ENCODE measurements around the gene GDF11.

GDF11 gene

DNA sequence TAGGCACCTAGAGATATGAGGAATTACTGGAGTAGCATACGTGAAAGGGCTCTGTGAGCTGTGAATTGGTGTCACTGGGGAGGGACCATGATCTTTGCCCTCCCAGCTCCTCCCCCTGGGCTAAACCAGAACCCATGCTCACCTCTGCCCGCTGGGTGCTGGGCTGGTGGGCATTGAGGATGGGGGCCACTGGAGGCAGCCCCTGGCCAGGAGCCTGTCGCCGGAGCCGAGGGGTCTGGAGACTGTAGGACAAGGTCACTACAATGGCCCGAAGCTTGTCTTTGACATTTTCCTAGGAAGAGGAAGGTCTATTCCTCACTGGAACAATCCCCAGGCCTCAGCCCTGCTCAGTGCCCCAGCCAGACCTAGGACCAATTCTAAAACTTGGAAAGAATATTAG is 46.8 kb upstream of the GDF11 start:
- Histone ChIP-seq H3K27me3 (replicated peaks; ENCODE audit: control insufficient read depth, insufficient read depth, low read length) (peaks cover 2% of the 10 kb centered on the region; the same call in 1 of the 2 replicates), H3K36me3 (ENCODE audit: control insufficient read depth, insufficient read depth, low read length) (no peaks in the 10 kb centered on the region), H3K4me3 (replicated peaks; ENCODE audit: low read depth, low read length) (no peak overlapping the region)
- DNase-seq (ENCODE audit: extremely low read depth, insufficient read length): no peak
- TF ChIP-seq, protein P1, sequence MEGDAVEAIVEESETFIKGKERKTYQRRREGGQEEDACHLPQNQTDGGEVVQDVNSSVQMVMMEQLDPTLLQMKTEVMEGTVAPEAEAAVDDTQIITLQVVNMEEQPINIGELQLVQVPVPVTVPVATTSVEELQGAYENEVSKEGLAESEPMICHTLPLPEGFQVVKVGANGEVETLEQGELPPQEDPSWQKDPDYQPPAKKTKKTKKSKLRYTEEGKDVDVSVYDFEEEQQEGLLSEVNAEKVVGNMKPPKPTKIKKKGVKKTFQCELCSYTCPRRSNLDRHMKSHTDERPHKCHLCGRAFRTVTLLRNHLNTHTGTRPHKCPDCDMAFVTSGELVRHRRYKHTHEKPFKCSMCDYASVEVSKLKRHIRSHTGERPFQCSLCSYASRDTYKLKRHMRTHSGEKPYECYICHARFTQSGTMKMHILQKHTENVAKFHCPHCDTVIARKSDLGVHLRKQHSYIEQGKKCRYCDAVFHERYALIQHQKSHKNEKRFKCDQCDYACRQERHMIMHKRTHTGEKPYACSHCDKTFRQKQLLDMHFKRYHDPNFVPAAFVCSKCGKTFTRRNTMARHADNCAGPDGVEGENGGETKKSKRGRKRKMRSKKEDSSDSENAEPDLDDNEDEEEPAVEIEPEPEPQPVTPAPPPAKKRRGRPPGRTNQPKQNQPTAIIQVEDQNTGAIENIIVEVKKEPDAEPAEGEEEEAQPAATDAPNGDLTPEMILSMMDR (IDR thresholded peaks at IDR 0.05; ENCODE audit: insufficient read depth, low read length, poor library complexity, severe bottlenecking): no peak

DNA sequence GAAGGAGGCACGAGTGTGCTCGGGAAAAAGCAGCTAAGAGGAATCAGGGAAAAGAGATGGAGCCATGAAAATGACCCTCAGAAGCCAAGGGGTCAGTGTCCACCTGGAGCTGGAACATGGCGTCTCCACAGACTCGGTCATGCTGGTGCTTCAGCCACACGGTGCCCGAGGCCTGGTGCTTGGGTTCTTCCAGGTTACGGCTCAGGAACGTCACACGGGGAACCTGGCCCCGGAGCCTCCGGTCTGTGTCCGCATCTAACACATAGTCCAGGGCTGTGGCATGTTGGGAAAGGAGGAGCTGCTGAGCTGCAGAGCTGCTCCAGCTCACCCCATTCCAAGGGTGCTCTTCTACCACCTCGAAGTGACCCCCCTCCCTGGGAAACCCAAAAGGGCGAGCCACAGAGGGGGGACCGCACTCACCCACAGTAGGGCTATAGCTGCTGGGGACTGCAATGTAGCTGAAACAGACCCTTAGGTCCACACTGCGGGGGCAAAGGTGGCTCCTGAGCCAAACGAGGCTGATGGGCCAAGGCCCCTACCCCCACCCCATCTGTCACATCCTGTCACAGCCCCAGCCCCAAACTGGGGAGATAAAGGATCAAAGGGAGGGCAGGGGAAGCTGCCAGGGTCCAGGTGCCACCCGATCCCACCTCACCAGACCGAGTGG is 46.0 kb upstream of the GDF11 start:
- TF ChIP-seq, protein P1 (IDR thresholded peaks at IDR 0.05; ENCODE audit: insufficient read depth, low read length, poor library complexity, severe bottlenecking): no peak
- H3K27me3 ChIP-seq (replicated peaks; ENCODE audit: control insufficient read depth, insufficient read depth, low read length): peaks cover 2% of the 10 kb centered on the region; the same call in 1 of the 2 replicates
- no peaks in the 10 kb centered on the region for H3K36me3 ChIP-seq (ENCODE audit: control insufficient read depth, insufficient read depth, low read length)

DNA sequence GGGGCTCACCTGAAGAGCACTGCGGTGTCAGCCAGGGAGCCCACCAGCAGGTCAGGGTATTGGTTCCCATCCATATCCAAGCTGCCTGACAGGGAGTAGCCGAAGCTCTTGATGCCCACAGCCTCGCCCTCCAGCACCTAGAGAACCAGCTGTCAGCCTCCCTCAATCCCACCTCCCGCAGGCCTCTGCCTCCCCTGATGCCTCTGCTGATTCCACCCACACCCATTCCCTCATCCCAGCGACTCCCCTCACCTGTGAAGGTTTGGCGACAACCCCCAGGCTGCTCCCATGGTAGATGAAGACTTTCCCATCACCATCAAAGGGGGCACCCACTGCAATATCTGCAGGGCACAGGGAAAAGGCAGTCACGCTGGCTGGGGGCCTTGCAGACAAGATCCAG is 45.2 kb upstream of the GDF11 start:
- TF ChIP-seq, protein P1 (IDR thresholded peaks at IDR 0.05; ENCODE audit: insufficient read depth, low read length, poor library complexity, severe bottlenecking): no peak
- H3K27me3 ChIP-seq (replicated peaks; ENCODE audit: control insufficient read depth, insufficient read depth, low read length): peaks cover 2% of the 10 kb centered on the region; the same call in 1 of the 2 replicates
- DNase-seq (ENCODE audit: extremely low read depth, insufficient read length): no peak

More for the DNA sequence above, 46.0 kb upstream of the GDF11 start:
- no peak for DNase-seq (ENCODE audit: extremely low read depth, insufficient read length)
- no peak overlapping the region for H3K4me3 ChIP-seq (replicated peaks; ENCODE audit: low read depth, low read length)

DNA sequence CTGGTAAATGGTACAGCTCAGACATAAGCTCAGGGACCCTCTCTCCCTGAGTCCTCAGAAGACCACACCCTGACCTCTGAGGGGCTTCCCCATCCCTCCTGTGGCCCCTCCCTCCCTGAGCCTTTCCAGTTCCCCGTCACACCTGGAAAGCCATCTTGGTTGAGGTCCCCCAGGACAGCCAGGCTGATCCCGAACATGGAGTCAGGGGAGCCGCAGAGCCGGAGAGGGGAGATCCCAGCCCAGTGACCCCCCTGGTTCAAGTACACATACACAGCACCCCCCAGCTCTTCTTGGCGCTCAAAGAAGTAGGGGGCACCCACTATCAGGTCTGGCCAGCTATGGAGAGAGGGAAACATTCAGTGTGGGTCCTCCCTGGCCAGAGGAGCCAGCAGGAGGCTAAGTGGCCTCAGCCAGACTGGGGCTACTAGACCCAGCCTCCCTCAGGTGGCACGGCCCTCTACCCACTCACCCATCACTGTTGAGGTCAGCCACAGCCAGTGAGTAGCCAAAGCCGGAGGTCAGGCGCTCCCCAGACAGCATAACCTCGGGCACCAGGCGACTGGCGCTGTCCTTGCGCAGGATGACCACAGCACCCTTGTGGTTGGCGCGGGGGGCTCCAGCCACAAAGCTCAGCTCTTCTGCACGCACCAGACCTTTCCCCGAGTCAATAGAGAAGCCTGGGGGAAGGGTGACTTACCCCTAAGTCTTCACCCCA is 44.5 kb upstream of the GDF11 start:
- DNase-seq (ENCODE audit: extremely low read depth, insufficient read length): no peak
- no peak overlapping the region for H3K4me3 ChIP-seq (replicated peaks; ENCODE audit: low read depth, low read length)
- TF ChIP-seq, protein P1 (IDR thresholded peaks at IDR 0.05; ENCODE audit: insufficient read depth, low read length, poor library complexity, severe bottlenecking): no peak
- H3K36me3 ChIP-seq (ENCODE audit: control insufficient read depth, insufficient read depth, low read length): no peaks in the 10 kb centered on the region
- H3K27me3 ChIP-seq (replicated peaks; ENCODE audit: control insufficient read depth, insufficient read depth, low read length): peaks cover 2% of the 10 kb centered on the region; the same call in 1 of the 2 replicates

More for the DNA sequence above, 45.2 kb upstream of the GDF11 start:
- Histone ChIP-seq H3K4me3 (replicated peaks; ENCODE audit: low read depth, low read length) (no peak overlapping the region), H3K36me3 (ENCODE audit: control insufficient read depth, insufficient read depth, low read length) (no peaks in the 10 kb centered on the region)

DNA sequence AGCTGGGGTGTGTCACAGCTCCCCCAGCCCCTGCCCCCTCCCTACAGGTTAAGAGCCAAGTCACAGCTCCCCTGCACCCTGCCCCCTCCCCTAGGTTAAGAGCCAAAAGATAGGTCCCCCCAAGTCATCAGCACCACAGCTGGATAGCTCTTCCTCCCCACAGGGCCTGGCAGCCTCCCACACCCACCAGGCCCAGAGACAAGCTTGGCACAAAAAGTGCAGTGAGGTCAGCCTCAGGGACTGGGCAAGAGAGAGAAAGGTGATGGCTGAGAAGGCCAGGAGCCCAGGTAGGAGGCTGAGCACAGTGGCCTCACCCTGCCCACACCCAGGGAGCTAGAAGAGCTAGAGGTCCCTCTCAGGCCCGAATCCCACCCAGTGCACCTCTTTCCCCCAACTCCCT is 44.0 kb upstream of the GDF11 start:
- DNase-seq (ENCODE audit: extremely low read depth, insufficient read length): no peak
- Histone ChIP-seq H3K4me3 (replicated peaks; ENCODE audit: low read depth, low read length) (no peak overlapping the region), H3K27me3 (replicated peaks; ENCODE audit: control insufficient read depth, insufficient read depth, low read length) (peaks cover 2% of the 10 kb centered on the region; the same call in 1 of the 2 replicates), H3K36me3 (ENCODE audit: control insufficient read depth, insufficient read depth, low read length) (no peaks in the 10 kb centered on the region)
- TF ChIP-seq, protein P1 (IDR thresholded peaks at IDR 0.05; ENCODE audit: insufficient read depth, low read length, poor library complexity, severe bottlenecking): no peak

Measured in GM06990 (cell line).